ENCODE data around the gene CS. TPM values are rescaled to one million over a fixed set of nuclear protein-coding genes. Genes with fewer than 3 reads are reported as not detected.
"Not testable (repeated sequence)": the region's sequence is repeated elsewhere in the genome, so short reads cannot be mapped to it uniquely, and the experiment has no call there.

Gene CS
- total and polyA plus RNA-seq, 3 experiments from 2014 or later, result 78.8 to 286 (median 279) TPM

GRCh38 chr12:56293795-56294194 is 6.3 kb downstream of the CS start:
- Mint-ChIP-seq H3K4me3 (no peak overlapping the region), H3K27me3 (no peaks in the 10 kb centered on the region), H3K27ac (peak overlapping the region in 1 of 8 donors; percentile 24), H3K9me3 (no peaks in the 10 kb centered on the region), H3K36me3 (peaks cover 0 to 48% (median 6%) of the 10 kb centered on the region in 3 donors), H3K4me1 (peaks cover 40 to 68% (median 50%) of the 10 kb centered on the region in 3 donors)
- Histone ChIP-seq H3K27ac (ENCODE audit: low read depth, low read length) (no peak overlapping the region), H3K9me3 (ENCODE audit: low read length) (no peaks in the 10 kb centered on the region), H3K36me3 (ENCODE audit: insufficient read depth, low read length) (peaks cover 13% of the 10 kb centered on the region), H3K4me3 (ENCODE audit: low read length) (no peak overlapping the region), H3K27me3 (ENCODE audit: insufficient read depth, low read length, poor library complexity, severe bottlenecking) (no peaks in the 10 kb centered on the region), H3K4me1 (ENCODE audit: insufficient read depth, low read length) (peaks cover 35% of the 10 kb centered on the region)
- no peak for DNase-seq
- ChIA-PET POLR2A (no interaction called here), CTCF (no interaction called here)

GRCh38 chr12:56288705-56289387 is 11.3 kb downstream of the CS start:
- Histone ChIP-seq H3K27me3 (ENCODE audit: insufficient read depth, low read length, poor library complexity, severe bottlenecking) (no peaks in the 10 kb centered on the region), H3K27ac (ENCODE audit: low read depth, low read length) (no peak overlapping the region), H3K36me3 (ENCODE audit: insufficient read depth, low read length) (peaks cover 16% of the 10 kb centered on the region), H3K4me3 (ENCODE audit: low read length) (no peak overlapping the region), H3K9me3 (ENCODE audit: low read length) (no peaks in the 10 kb centered on the region), H3K4me1 (ENCODE audit: insufficient read depth, low read length) (peaks cover 16% of the 10 kb centered on the region)
- ChIA-PET POLR2A (no interaction called here), CTCF (interaction anchor here (1.0 kb wide), 1 partner anchor 22 kb away, joined by 3 read pairs; the partner anchor contains the start of gene COQ10A)
- Mint-ChIP-seq H3K27ac (peak overlapping the region in 1 of 8 donors; percentile 40), H3K4me1 (peaks cover 20 to 44% (median 24%) of the 10 kb centered on the region in 3 donors), H3K4me3 (no peak overlapping the region), H3K27me3 (no peaks in the 10 kb centered on the region), H3K9me3 (no peaks in the 10 kb centered on the region), H3K36me3 (peaks cover 4 to 50% (median 6%) of the 10 kb centered on the region in 3 donors)
- DNase-seq, result no peak

GRCh38 chr12:56286044-56286830 is 13.9 kb downstream of the CS start:
- peaks cover 7 to 63% (median 14%) of the 10 kb centered on the region in 3 donors for H3K36me3 Mint-ChIP-seq
- H3K4me1 Mint-ChIP-seq, result peaks cover 8 to 27% (median 12%) of the 10 kb centered on the region in 3 donors
- peaks cover 5% of the 10 kb centered on the region for H3K4me1 ChIP-seq (ENCODE audit: insufficient read depth, low read length)
- no peak for DNase-seq
- POLR2A ChIA-PET, result no interaction called here
- H3K27ac Mint-ChIP-seq, result peak overlapping the region in 4 of 8 donors; percentile 4 to 88 (median 27)
- H3K9me3 Mint-ChIP-seq, result no peaks in the 10 kb centered on the region
- H3K4me3 Mint-ChIP-seq, result no peak overlapping the region
- no peaks in the 10 kb centered on the region for H3K9me3 ChIP-seq (ENCODE audit: low read length)
- H3K27me3 ChIP-seq (ENCODE audit: insufficient read depth, low read length, poor library complexity, severe bottlenecking), result no peaks in the 10 kb centered on the region
- CTCF ChIA-PET, result interaction anchor here (1.1 to 1.2 kb wide), 2 partner anchors 14 to 15 kb away, joined by 3 to 4 read pairs; partner anchors contain the start of gene CS
- no peak overlapping the region for H3K27ac ChIP-seq (ENCODE audit: low read depth, low read length)
- no peaks in the 10 kb centered on the region for H3K27me3 Mint-ChIP-seq
- peaks cover 35% of the 10 kb centered on the region for H3K36me3 ChIP-seq (ENCODE audit: insufficient read depth, low read length)
- H3K4me3 ChIP-seq (ENCODE audit: low read length), result no peak overlapping the region

- H3K4me1 ChIP-seq (ENCODE audit: insufficient read depth, low read length); H3K9me3 Mint-ChIP-seq; H3K27me3 ChIP-seq (ENCODE audit: insufficient read depth, low read length, poor library complexity, severe bottlenecking); H3K27ac Mint-ChIP-seq; H3K4me3 ChIP-seq (ENCODE audit: low read length); H3K27me3 Mint-ChIP-seq; H3K4me3 Mint-ChIP-seq; H3K9me3 ChIP-seq (ENCODE audit: low read length); DNase-seq; H3K27ac ChIP-seq (ENCODE audit: low read depth, low read length); POLR2A ChIA-PET: not testable (repeated sequence)
- H3K36me3 ChIP-seq (ENCODE audit: insufficient read depth, low read length), result peaks cover 40% of the 10 kb centered on the region
- peaks cover 11 to 60% (median 15%) of the 10 kb centered on the region in 3 donors for H3K36me3 Mint-ChIP-seq
- CTCF ChIA-PET, result interaction anchor here (1.1 to 1.6 kb wide), 2 partner anchors 17 to 109 kb away, joined by 3 read pairs; no protein-coding TSS in a partner anchor
- H3K4me1 Mint-ChIP-seq, result peaks cover 6 to 15% (median 9%) of the 10 kb centered on the region in 3 donors
Observed at GRCh38 chr12:56284263-56284662, 15.9 kb downstream of the CS start.

GRCh38 chr12:56282579-56282978 is 17.6 kb downstream of the CS start:
- CTCF ChIA-PET, result no interaction called here
- Histone ChIP-seq H3K27ac (ENCODE audit: low read depth, low read length) (no peak overlapping the region), H3K36me3 (ENCODE audit: insufficient read depth, low read length) (peaks cover 54% of the 10 kb centered on the region), H3K27me3 (ENCODE audit: insufficient read depth, low read length, poor library complexity, severe bottlenecking) (no peaks in the 10 kb centered on the region), H3K4me3 (ENCODE audit: low read length) (no peak overlapping the region), H3K9me3 (ENCODE audit: low read length) (no peaks in the 10 kb centered on the region), H3K4me1 (ENCODE audit: insufficient read depth, low read length) (no peaks in the 10 kb centered on the region)
- no peaks in the 10 kb centered on the region for H3K9me3 Mint-ChIP-seq
- POLR2A ChIA-PET, result no interaction called here
- H3K4me3 Mint-ChIP-seq, result no peak overlapping the region
- H3K27me3 Mint-ChIP-seq, result no peaks in the 10 kb centered on the region
- peaks cover 5 to 9% (median 6%) of the 10 kb centered on the region in 3 donors for H3K4me1 Mint-ChIP-seq
- peak overlapping the region in 5 of 8 donors; percentile 11 to 75 (median 39) for H3K27ac Mint-ChIP-seq
- DNase-seq, result no peak
- H3K36me3 Mint-ChIP-seq, result peaks cover 14 to 65% (median 15%) of the 10 kb centered on the region in 3 donors

- CTCF ChIA-PET, result no interaction called here
- no peaks in the 10 kb centered on the region for H3K9me3 ChIP-seq (ENCODE audit: low read length)
- H3K36me3 ChIP-seq (ENCODE audit: insufficient read depth, low read length), result peaks cover 54% of the 10 kb centered on the region
- Mint-ChIP-seq H3K36me3 (peaks cover 14 to 66% (median 15%) of the 10 kb centered on the region in 3 donors), H3K9me3 (no peaks in the 10 kb centered on the region), H3K4me3 (no peak overlapping the region), H3K4me1 (peaks cover 5 to 9% (median 6%) of the 10 kb centered on the region in 3 donors), H3K27ac (peak overlapping the region in 5 of 8 donors; percentile 37 to 75 (median 61)), H3K27me3 (no peaks in the 10 kb centered on the region)
- H3K4me3 ChIP-seq (ENCODE audit: low read length), result no peak overlapping the region
- POLR2A ChIA-PET, result no interaction called here
- DNase-seq, result no peak
- H3K27ac ChIP-seq (ENCODE audit: low read depth, low read length), result no peak overlapping the region
- H3K27me3 ChIP-seq (ENCODE audit: insufficient read depth, low read length, poor library complexity, severe bottlenecking), result no peaks in the 10 kb centered on the region
- H3K4me1 ChIP-seq (ENCODE audit: insufficient read depth, low read length), result no peaks in the 10 kb centered on the region
Observed at GRCh38 chr12:56282030-56282429, 18.1 kb downstream of the CS start.

DNA sequence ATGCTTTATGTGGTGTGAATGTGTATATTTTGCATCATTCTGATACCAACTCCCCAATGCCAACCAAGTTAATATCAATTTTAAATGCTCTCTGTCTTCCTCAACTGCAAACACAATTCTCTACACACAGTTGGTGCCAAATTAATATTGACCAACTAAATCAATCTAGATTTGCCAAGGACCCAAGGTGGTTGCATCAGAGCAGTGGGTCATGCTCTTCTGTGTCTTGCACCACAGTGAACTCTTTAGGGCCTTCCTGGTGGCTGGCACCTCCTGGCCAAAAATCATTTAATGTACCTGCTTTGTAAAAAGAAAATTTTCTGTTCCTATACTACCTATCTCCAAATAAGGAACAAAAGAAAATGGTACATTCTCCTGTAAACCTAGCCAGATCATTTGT is 19.3 kb downstream of the CS start:
- Histone ChIP-seq H3K4me1 (ENCODE audit: insufficient read depth, low read length) (no peaks in the 10 kb centered on the region), H3K4me3 (ENCODE audit: low read length) (no peak overlapping the region), H3K27me3 (ENCODE audit: insufficient read depth, low read length, poor library complexity, severe bottlenecking) (no peaks in the 10 kb centered on the region), H3K27ac (ENCODE audit: low read depth, low read length) (no peak overlapping the region), H3K36me3 (ENCODE audit: insufficient read depth, low read length) (peaks cover 54% of the 10 kb centered on the region), H3K9me3 (ENCODE audit: low read length) (no peaks in the 10 kb centered on the region)
- Mint-ChIP-seq H3K27me3 (no peaks in the 10 kb centered on the region), H3K4me1 (peaks cover 0 to 3% (median 3%) of the 10 kb centered on the region in 3 donors), H3K9me3 (no peaks in the 10 kb centered on the region), H3K36me3 (peaks cover 14 to 64% (median 17%) of the 10 kb centered on the region in 3 donors), H3K27ac (peak overlapping the region in 6 of 8 donors; percentile 40 to 85 (median 54)), H3K4me3 (no peak overlapping the region)
- CTCF ChIA-PET, result interaction anchor here (0.6 kb wide), 1 partner anchor 383 kb away, joined by 3 read pairs; no protein-coding TSS in a partner anchor
- DNase-seq, result no peak
- POLR2A ChIA-PET, result interaction anchor here (0.7 kb wide), 1 partner anchor 144 kb away, joined by 10 read pairs; no protein-coding TSS in a partner anchor

- Mint-ChIP-seq H3K36me3 (peaks cover 17 to 72% (median 23%) of the 10 kb centered on the region in 3 donors), H3K27me3 (no peaks in the 10 kb centered on the region), H3K4me3 (no peak overlapping the region), H3K4me1 (peaks cover 0 to 3% (median 3%) of the 10 kb centered on the region in 3 donors), H3K27ac (no peak overlapping the region), H3K9me3 (no peaks in the 10 kb centered on the region)
- H3K36me3 ChIP-seq (ENCODE audit: insufficient read depth, low read length), result peaks cover 62% of the 10 kb centered on the region
- no peak overlapping the region for H3K27ac ChIP-seq (ENCODE audit: low read depth, low read length)
- no peaks in the 10 kb centered on the region for H3K27me3 ChIP-seq (ENCODE audit: insufficient read depth, low read length, poor library complexity, severe bottlenecking)
- CTCF ChIA-PET, result interaction anchor here (1.5 to 1.7 kb wide), 2 partner anchors 12 to 185 kb away, joined by 3 to 6 read pairs; partner anchors contain the start of gene COQ10A
- no peak for DNase-seq
- no peaks in the 10 kb centered on the region for H3K9me3 ChIP-seq (ENCODE audit: low read length)
- H3K4me1 ChIP-seq (ENCODE audit: insufficient read depth, low read length), result no peaks in the 10 kb centered on the region
- POLR2A ChIA-PET, result no interaction called here
- H3K4me3 ChIP-seq (ENCODE audit: low read length), result no peak overlapping the region
Observed at GRCh38 chr12:56278905-56279304, 21.2 kb downstream of the CS start.
